ENCODE measurements around the gene BLTP1. TPM values are rescaled to one million over a fixed set of nuclear protein-coding genes. Genes with fewer than 3 reads are reported as not detected.
"Not testable (repeated sequence)": the region's sequence is repeated elsewhere in the genome, so short reads cannot be mapped to it uniquely, and the experiment has no call there.

BLTP1 gene
- total RNA-seq = 41.6 and 48.1 TPM in 2 replicates
- long read RNA-seq, full-length matches to known transcripts = 1 of 38 reads
- long read RNA-seq, partial matches to known transcripts = 32 of 38 reads
- long read RNA-seq, other reads (novel, unspliced or antisense) = 5 of 38 reads

GRCh38 chr4:122151982-122152710 lies at the start of gene BLTP1:
Gene BLTP1 (plus strand): TSS chr4:122152331. CDS start chr4:122170648, 18,317 bp downstream.
- no peaks in the 10 kb centered on the region for H3K9me3 Mint-ChIP-seq (ENCODE audit: unreplicated experiment)
- peak; percentile 96 for DNase-seq (ENCODE audit: extremely low spot score, unreplicated experiment)
- peaks cover 4% of the 10 kb centered on the region for H3K27me3 Mint-ChIP-seq (ENCODE audit: unreplicated experiment)
- H3K4me3 Mint-ChIP-seq (ENCODE audit: unreplicated experiment) = peak within 1 kb of the TSS; percentile 98
- peaks cover 16% of the 10 kb centered on the region for H3K36me3 Mint-ChIP-seq (ENCODE audit: unreplicated experiment)
- TF ChIP-seq CTCF (IDR thresholded peaks at IDR 0.05) = peak; percentile 19
- peak within 1 kb of the TSS; percentile 96 for H3K27ac Mint-ChIP-seq (ENCODE audit: unreplicated experiment)
- peaks cover 20% of the 10 kb centered on the region for H3K4me1 Mint-ChIP-seq (ENCODE audit: unreplicated experiment)

GRCh38 chr4:122104184-122104583 lies 47.9 kb upstream of the BLTP1 start:
- Mint-ChIP-seq H3K27me3 (ENCODE audit: unreplicated experiment) (peaks cover 6% of the 10 kb centered on the region), H3K27ac (ENCODE audit: unreplicated experiment) (no peak overlapping the region), H3K36me3 (ENCODE audit: unreplicated experiment) (no peaks in the 10 kb centered on the region), H3K4me3 (ENCODE audit: unreplicated experiment) (no peak overlapping the region), H3K9me3 (ENCODE audit: unreplicated experiment) (no peaks in the 10 kb centered on the region), H3K4me1 (ENCODE audit: unreplicated experiment) (peaks cover 16% of the 10 kb centered on the region)
- DNase-seq (ENCODE audit: extremely low spot score, unreplicated experiment) = no peak
- no peak for TF ChIP-seq CTCF (IDR thresholded peaks at IDR 0.05)

- H3K27me3 Mint-ChIP-seq (ENCODE audit: unreplicated experiment) = peaks cover 6% of the 10 kb centered on the region
- no peak overlapping the region for H3K4me3 Mint-ChIP-seq (ENCODE audit: unreplicated experiment)
- TF ChIP-seq CTCF (IDR thresholded peaks at IDR 0.05) = no peak
- no peak overlapping the region for H3K27ac Mint-ChIP-seq (ENCODE audit: unreplicated experiment)
- no peak for DNase-seq (ENCODE audit: extremely low spot score, unreplicated experiment)
- H3K36me3 Mint-ChIP-seq (ENCODE audit: unreplicated experiment) = no peaks in the 10 kb centered on the region
- no peaks in the 10 kb centered on the region for H3K9me3 Mint-ChIP-seq (ENCODE audit: unreplicated experiment)
- no peaks in the 10 kb centered on the region for H3K4me1 Mint-ChIP-seq (ENCODE audit: unreplicated experiment)
Observed at GRCh38 chr4:122107680-122108079, 44.5 kb upstream of the BLTP1 start.

GRCh38 chr4:122110304-122110703 lies 41.8 kb upstream of the BLTP1 start:
- not testable (repeated sequence) for H3K9me3 Mint-ChIP-seq (ENCODE audit: unreplicated experiment); H3K4me1 Mint-ChIP-seq (ENCODE audit: unreplicated experiment); DNase-seq (ENCODE audit: extremely low spot score, unreplicated experiment); H3K4me3 Mint-ChIP-seq (ENCODE audit: unreplicated experiment); H3K27me3 Mint-ChIP-seq (ENCODE audit: unreplicated experiment); H3K27ac Mint-ChIP-seq (ENCODE audit: unreplicated experiment); H3K36me3 Mint-ChIP-seq (ENCODE audit: unreplicated experiment)

- Mint-ChIP-seq H3K36me3 (ENCODE audit: unreplicated experiment) (no peaks in the 10 kb centered on the region), H3K9me3 (ENCODE audit: unreplicated experiment) (no peaks in the 10 kb centered on the region), H3K4me1 (ENCODE audit: unreplicated experiment) (peaks cover 3% of the 10 kb centered on the region), H3K27ac (ENCODE audit: unreplicated experiment) (no peak overlapping the region), H3K27me3 (ENCODE audit: unreplicated experiment) (no peaks in the 10 kb centered on the region), H3K4me3 (ENCODE audit: unreplicated experiment) (no peak overlapping the region)
- DNase-seq (ENCODE audit: extremely low spot score, unreplicated experiment) = no peak
- no peak for TF ChIP-seq CTCF (IDR thresholded peaks at IDR 0.05)
Observed at GRCh38 chr4:122117743-122118142, 34.4 kb upstream of the BLTP1 start.
